HepG2 (cell line): ENCODE measurements around the gene POGLUT2. TPM values are rescaled to one million over a fixed set of nuclear protein-coding genes. Genes with fewer than 3 reads are reported as not detected.

Experiments used
- ATAC-seq: fragments of 200-7000 bp; cut with Tn5 transposase; 3 replicates; pipeline ENCODE4 v1.9.1; 2020; ENCODE audit warnings: mild to moderate bottlenecking, moderate library complexity
- BruUV-seq: library from RNA; stranded (reverse); fragments of 400-500 nt; replicated peaks from 2 replicates; lab custom pipeline; 2021; lab: Mats Ljungman, UMichigan
- CTCF ChIA-PET: fragments of 300-600 bp; formaldehyde crosslinking; extraction: SDS; loops from one replicate; lab custom pipeline; 2021; ENCODE audit warnings: low total read pairs, inconsistent platforms, low intra/inter-chr PET ratio; lab: Yijun Ruan, JAX
- POLR2A ChIA-PET: fragments of 350-600 bp; sonication (Branson Sonifier 250); formaldehyde crosslinking; loops from one replicate; lab custom pipeline; 2020; ENCODE audit warnings: antibody characterized with exemption, inconsistent platforms; lab: Yijun Ruan, JAX
- DNase-seq: peaks from one replicate; pipeline ENCODE4 v3.0.0-alpha.2; 2015; ENCODE audit warnings: low spot score
- FAIRE-seq: peaks from 3 replicates; lab custom pipeline; 2011; peaks lifted over from hg19 to GRCh38; lab: Jason Lieb, UNC
- H2AFZ ChIP-seq: one replicate; pipeline ENCODE4 v1.6.1; 2011; ENCODE audit warnings: low read length, inconsistent platforms
- H3K27ac ChIP-seq: fragments of 300-600 bp; 3 replicates; pipeline ENCODE4 v1.8.0; 2011; ENCODE audit warnings: mixed run types, mild to moderate bottlenecking, mixed read lengths, low read length, inconsistent platforms; ENCODE audit not compliant: insufficient read depth; ENCODE audit errors: extremely low read length
- H3K27me3 ChIP-seq, 2 experiments: fragments of 200-600 bp in 1 of 2; 2 replicates in 1 of 2; 3 replicates in 1 of 2; pipeline versions ENCODE4 v1.6.0 to v1.8.0; 2011; ENCODE audit warnings: low read length in 2 of 2, mild to moderate bottlenecking in 2 of 2, moderate library complexity in 2 of 2, inconsistent platforms in 1 of 2; ENCODE audit not compliant: insufficient read depth in 2 of 2, control insufficient read depth in 1 of 2
- H3K36me3 ChIP-seq, 2 experiments: fragments of 200-600 bp in 1 of 2; replicated peaks in 1 of 2; 2 replicates in 1 of 2; 3 replicates in 1 of 2; pipeline versions ENCODE4 v1.5.1 to v1.8.0; 2011; ENCODE audit warnings: low read length in 2 of 2, inconsistent platforms in 1 of 2; ENCODE audit not compliant: insufficient read depth in 2 of 2, control insufficient read depth in 1 of 2
- H3K4me1 ChIP-seq: 2 replicates; pipeline ENCODE4 v1.5.1; 2012; ENCODE audit warnings: low read length, inconsistent platforms; ENCODE audit not compliant: insufficient read depth
- H3K4me2 ChIP-seq: 2 replicates; pipeline ENCODE4 v1.6.0; 2011; ENCODE audit warnings: low read depth, low read length, inconsistent platforms
- H3K4me3 ChIP-seq, 3 experiments: fragments of 200-600 bp in 1 of 3; sonication (generic), shearing (Covaris generic) in 1 of 3; replicated peaks in 1 of 3; 2 replicates each; pipeline ENCODE4 v1.5.1; 2011 to 2016; ENCODE audit warnings: low read length in 3 of 3, inconsistent platforms in 2 of 3, low read depth in 2 of 3, mild to moderate bottlenecking in 2 of 3, control low read depth in 1 of 3, mixed read lengths in 1 of 3; ENCODE audit not compliant: insufficient read depth in 1 of 3
- H3K79me2 ChIP-seq: one replicate; pipeline ENCODE4 v1.6.1; 2011; ENCODE audit warnings: low read length, inconsistent platforms; ENCODE audit not compliant: insufficient read depth
- H3K9ac ChIP-seq: 2 replicates; pipeline ENCODE4 v1.6.0; 2011; ENCODE audit warnings: mild to moderate bottlenecking, low read depth, low read length, inconsistent platforms; ENCODE audit not compliant: insufficient read depth
- H3K9me3 ChIP-seq: 2 replicates; pipeline ENCODE4 v1.5.1; 2012; ENCODE audit warnings: mild to moderate bottlenecking, low read length
- H4K20me1 ChIP-seq: 2 replicates; pipeline ENCODE4 v1.6.0; 2011; ENCODE audit warnings: inconsistent platforms, mild to moderate bottlenecking, low read length, moderate library complexity; ENCODE audit not compliant: insufficient read depth
- AFF4 ChIP-seq: sonication (generic); formaldehyde crosslinking; IDR thresholded peaks from 2 replicates; pipeline ENCODE4 v1.4.0; 2020; ENCODE audit warnings: missing genetic modification reagents
- DMAP1 ChIP-seq: IDR thresholded peaks from 2 replicates; pipeline ENCODE4 v1.6.1; 2016
- GABPA ChIP-seq, 2 experiments: IDR thresholded peaks; 2 replicates each; pipeline ENCODE4 v1.6.1; 2011 to 2016; ENCODE audit warnings: low read depth in 2 of 2, low read length in 1 of 2, missing biosample characterization in 1 of 2, missing genetic modification characterization in 1 of 2
- IKZF1 ChIP-seq: fragments of 450-650 bp; IDR thresholded peaks from 2 replicates; pipeline ENCODE4 v1.7.1; 2016
- LRRFIP1 ChIP-seq: sonication (generic); formaldehyde crosslinking; conservative IDR thresholded peaks from 2 replicates; pipeline ENCODE4 v1.4.0; 2020; ENCODE audit warnings: missing genetic modification reagents
- SP5 ChIP-seq: IDR thresholded peaks from 2 replicates; pipeline ENCODE4 v1.6.1; 2016; ENCODE audit warnings: low read depth, borderline replicate concordance
- ZNF256 ChIP-seq: sonication (generic); formaldehyde crosslinking; conservative IDR thresholded peaks from 2 replicates; pipeline ENCODE4 v1.4.0; 2020; ENCODE audit warnings: missing genetic modification reagents
- ZNF281 ChIP-seq: sonication (generic); formaldehyde crosslinking; IDR thresholded peaks from 2 replicates; pipeline ENCODE4 v1.4.0; 2020; ENCODE audit warnings: missing genetic modification reagents, borderline replicate concordance
- ZNF33A ChIP-seq: sonication (generic); formaldehyde crosslinking; IDR thresholded peaks from 2 replicates; pipeline ENCODE4 v1.5.1; 2020; ENCODE audit warnings: missing genetic modification reagents, mild to moderate bottlenecking, moderate library complexity, borderline replicate concordance
- WGBS: methylation state at CpG from one replicate; pipeline ENCODE4 v1.1.6; 2017; ENCODE audit warnings: low lambda C conversion rate; 5-methylcytosine and 5-hydroxymethylcytosine counted together
- in situ Hi-C: cut with HindIII; loops from 2 replicates; pipeline ENCODE4 v1.10.0; 2017; ENCODE audit warnings: low pct_unique_long_range_greater_than_20kb; ENCODE audit not compliant: extremely low pct_ligation_motif_present
- intact Hi-C: fragments of 100-400 bp; cut with micrococcal nuclease; formaldehyde crosslinking; loops from one replicate; pipeline ENCODE4 v1.10.0; 2022; ENCODE audit not compliant: unreplicated experiment
- polyA plus RNA-seq, 8 experiments: library from polyadenylated mRNA; depleted of rRNA in 3 of 8; stranded (reverse) in 7 of 8; unstranded in 1 of 8; fragments of >200 nt; fragmentation: Illumina TruSeq in 4 of 8; extraction: Trizol in 4 of 8; gene quantifications; 2 replicates each; pipeline versions ENCODE4 v1.2.1 to v1.2.3, GENCODE V29; 2011 to 2016; ENCODE audit warnings: low read depth in 4 of 8, missing spikeins in 1 of 8, mixed read lengths in 1 of 8; ENCODE audit not compliant: insufficient read depth in 1 of 8
- total RNA-seq, 5 experiments: library from RNA; depleted of rRNA; stranded (reverse); fragments of >200 nt; fragmentation: Illumina TruSeq; extraction: Trizol; gene quantifications; 2 replicates each; pipeline ENCODE4 v1.2.3, GENCODE V29; 2016; ENCODE audit warnings: low read depth in 1 of 5

Gene POGLUT2
- total and polyA plus RNA-seq, 2 of the 13 experiments (the other 11 are each of a cell fraction or from before 2014, with no cell fraction given): 18.0 to 26.1 TPM

- H3K27me3 ChIP-seq: no peaks in the 10 kb centered on the region
- no peak overlapping the region for H3K9ac ChIP-seq
- no peak overlapping the region for H3K4me3 ChIP-seq
- ATAC-seq: no peak
- no peak overlapping the region for H3K4me2 ChIP-seq
- in situ Hi-C loops: no loop called here
- H3K79me2 ChIP-seq: no peaks in the 10 kb centered on the region
- FAIRE-seq: no peak
- WGBS: 98% methylated on average over 6 of the region's 8 CpGs
- peaks cover 2 to 18% of the 10 kb centered on the region in 2 experiments; a peak in 4 of 5 replicates for H3K36me3 ChIP-seq
- TF ChIP-seq DMAP1: no peak
- TF ChIP-seq GABPA (IDR thresholded peaks at IDR 0.05; ENCODE audit: low read depth, low read length): no peak
- TF ChIP-seq GABPA (CRISPR knock-in tag; IDR thresholded peaks at IDR 0.05; ENCODE audit: low read depth): no peak
- no peak for TF ChIP-seq AFF4
- no peak for TF ChIP-seq ZNF256 (CRISPR knock-in tag)
- TF ChIP-seq ZNF281 (CRISPR knock-in tag): no peak
- TF ChIP-seq SP5 (CRISPR knock-in tag): no peak
- no peak for TF ChIP-seq LRRFIP1 (CRISPR knock-in tag)
- no peak for TF ChIP-seq ZNF33A (CRISPR knock-in tag)
- TF ChIP-seq IKZF1: no peak
- TF ChIP-seq, all 625 proteins: peak for 0
- no TSS peak for BruUV-seq
- Histone ChIP-seq H3K4me1 (no peaks in the 10 kb centered on the region), H4K20me1 (no peaks in the 10 kb centered on the region), H3K27ac (no peak overlapping the region), H3K9me3 (no peaks in the 10 kb centered on the region), H2AFZ (no peak overlapping the region)
- no peak for DNase-seq
- ChIA-PET POLR2A (no interaction called here), CTCF (no interaction called here)
- intact Hi-C loops: no loop called here
Measured at GRCh38 chr13:102788683-102789082, 10.1 kb downstream of the POGLUT2 start.
